PC-3 (cell line): ENCODE results near the gene PADI2.

Source experiments
- EZH2 ChIP-seq: fragments of 300-600 bp; sonication (generic); IDR thresholded peaks from one replicate; pipeline ENCODE4 v1.6.1; 2017; ENCODE audit warnings: antibody characterized with exemption, mild to moderate bottlenecking, low read length; ENCODE audit not compliant: unreplicated experiment
- TF ChIP-seq, protein P1 (sequence below): fragments of 300-600 bp; sonication (generic); conservative IDR thresholded peaks from 2 replicates; pipeline ENCODE4 v1.5.1; 2017; ENCODE audit warnings: antibody characterized with exemption, low read depth, mild to moderate bottlenecking, low read length

DNA sequence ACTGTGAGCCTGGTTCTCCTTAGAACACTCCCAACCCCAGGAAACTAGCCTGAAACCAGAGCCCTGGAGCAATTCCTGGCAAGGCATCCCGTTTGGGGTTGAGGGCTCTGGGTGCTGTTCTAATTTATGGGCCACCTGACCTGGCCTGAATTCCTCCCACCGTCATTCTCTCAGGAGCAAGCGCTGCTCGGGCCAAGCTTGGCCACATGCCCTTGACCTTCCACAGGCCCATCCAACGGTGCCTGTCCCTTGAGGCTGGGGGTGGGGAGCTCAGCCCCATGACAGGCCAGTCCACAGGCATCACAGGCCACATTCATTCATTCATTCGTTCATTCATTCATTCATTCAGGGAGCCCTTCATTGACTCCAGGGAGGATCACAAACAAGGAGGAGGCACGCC lies 5.3 kb downstream of the PADI2 start:
- TF ChIP-seq, protein P1, sequence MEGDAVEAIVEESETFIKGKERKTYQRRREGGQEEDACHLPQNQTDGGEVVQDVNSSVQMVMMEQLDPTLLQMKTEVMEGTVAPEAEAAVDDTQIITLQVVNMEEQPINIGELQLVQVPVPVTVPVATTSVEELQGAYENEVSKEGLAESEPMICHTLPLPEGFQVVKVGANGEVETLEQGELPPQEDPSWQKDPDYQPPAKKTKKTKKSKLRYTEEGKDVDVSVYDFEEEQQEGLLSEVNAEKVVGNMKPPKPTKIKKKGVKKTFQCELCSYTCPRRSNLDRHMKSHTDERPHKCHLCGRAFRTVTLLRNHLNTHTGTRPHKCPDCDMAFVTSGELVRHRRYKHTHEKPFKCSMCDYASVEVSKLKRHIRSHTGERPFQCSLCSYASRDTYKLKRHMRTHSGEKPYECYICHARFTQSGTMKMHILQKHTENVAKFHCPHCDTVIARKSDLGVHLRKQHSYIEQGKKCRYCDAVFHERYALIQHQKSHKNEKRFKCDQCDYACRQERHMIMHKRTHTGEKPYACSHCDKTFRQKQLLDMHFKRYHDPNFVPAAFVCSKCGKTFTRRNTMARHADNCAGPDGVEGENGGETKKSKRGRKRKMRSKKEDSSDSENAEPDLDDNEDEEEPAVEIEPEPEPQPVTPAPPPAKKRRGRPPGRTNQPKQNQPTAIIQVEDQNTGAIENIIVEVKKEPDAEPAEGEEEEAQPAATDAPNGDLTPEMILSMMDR, result no peak
- no peak for TF ChIP-seq EZH2
